GM12801 (cell line): ENCODE measurements around the gene CORO2A.

Experiments used
- CTCF ChIP-seq: IDR thresholded peaks from one replicate; pipeline ENCODE4 v1.5.1; 2011; ENCODE audit warnings: control low read depth; ENCODE audit not compliant: insufficient read length; ENCODE audit errors: extremely low read depth

The CORO2A gene

GRCh38 chr9:98087420-98088354 is 104.8 kb downstream of the CORO2A start:
- TF ChIP-seq CTCF, result no peak

- TF ChIP-seq CTCF, result no peak
Measured at GRCh38 chr9:98086461-98086860, 106.0 kb downstream of the CORO2A start.

- no peak for TF ChIP-seq CTCF
Measured at GRCh38 chr9:98085944-98086343, 106.5 kb downstream of the CORO2A start.

- TF ChIP-seq CTCF, result no peak
Measured at GRCh38 chr9:98085058-98085457, 107.4 kb downstream of the CORO2A start.

GRCh38 chr9:98084396-98084795 is 108.0 kb downstream of the CORO2A start:
- TF ChIP-seq CTCF, result no peak

GRCh38 chr9:98083566-98084183 is 108.8 kb downstream of the CORO2A start:
- TF ChIP-seq CTCF, result no peak

- TF ChIP-seq CTCF, result no peak
Measured at GRCh38 chr9:98083061-98083501, 109.4 kb downstream of the CORO2A start.
